Nephron progenitor cell (in vitro differentiated cells): ENCODE results near the gene IPO9.
"Not testable (repeated sequence)": the region's sequence is repeated elsewhere in the genome, so short reads cannot be mapped to it uniquely, and the experiment has no call there.

Experiments
- DNase-seq: peaks from one replicate; pipeline ENCODE4 v3.0.0; 2021
- H3K27ac Mint-ChIP-seq: 2 replicates; pipeline ENCODE4 v1.8.0; 2021; ENCODE audit warnings: mild to moderate bottlenecking, moderate library complexity, mixed read lengths
- H3K27me3 Mint-ChIP-seq: 2 replicates; pipeline ENCODE4 v1.8.0; 2021; ENCODE audit warnings: mild to moderate bottlenecking, low read depth, mixed read lengths; ENCODE audit not compliant: poor library complexity
- H3K36me3 Mint-ChIP-seq: 2 replicates; pipeline ENCODE4 v1.8.0; 2021; ENCODE audit warnings: low read depth, mixed read lengths
- H3K4me1 Mint-ChIP-seq: 2 replicates; pipeline ENCODE4 v1.8.0; 2021; ENCODE audit warnings: mixed read lengths
- H3K4me3 Mint-ChIP-seq: 2 replicates; pipeline ENCODE4 v1.8.0; 2021; ENCODE audit warnings: mild to moderate bottlenecking, moderate library complexity, mixed read lengths
- H3K9me3 Mint-ChIP-seq: 2 replicates; pipeline ENCODE4 v1.8.0; 2021; ENCODE audit warnings: mild to moderate bottlenecking, moderate library complexity, mixed read lengths
- CTCF ChIP-seq: fragments of 200-600 bp; sonication (generic); IDR thresholded peaks from 2 replicates; pipeline ENCODE4 v1.5.0; 2021; ENCODE audit warnings: antibody characterized with exemption

IPO9 gene

GRCh38 chr1:201898992-201899391 is 70.0 kb downstream of the IPO9 start:
- DNase-seq: no peak
- Mint-ChIP-seq H3K27me3 (peaks cover 23% of the 10 kb centered on the region), H3K4me3 (no peak overlapping the region), H3K27ac (no peak overlapping the region), H3K36me3 (peaks cover 28% of the 10 kb centered on the region), H3K9me3 (no peaks in the 10 kb centered on the region), H3K4me1 (peaks cover 50% of the 10 kb centered on the region)
- no peak for TF ChIP-seq CTCF

GRCh38 chr1:201899683-201900429 is 70.9 kb downstream of the IPO9 start:
- peaks cover 50% of the 10 kb centered on the region for H3K4me1 Mint-ChIP-seq
- no peak for TF ChIP-seq CTCF
- peaks cover 28% of the 10 kb centered on the region for H3K36me3 Mint-ChIP-seq
- H3K4me3 Mint-ChIP-seq: no peak overlapping the region
- H3K27me3 Mint-ChIP-seq: peaks cover 23% of the 10 kb centered on the region
- H3K27ac Mint-ChIP-seq: no peak overlapping the region
- DNase-seq: no peak
- H3K9me3 Mint-ChIP-seq: no peaks in the 10 kb centered on the region

- no peak for DNase-seq
- no peak overlapping the region for H3K4me3 Mint-ChIP-seq
- H3K27me3 Mint-ChIP-seq: peaks cover 23% of the 10 kb centered on the region
- peaks cover 51% of the 10 kb centered on the region for H3K4me1 Mint-ChIP-seq
- H3K27ac Mint-ChIP-seq: no peak overlapping the region
- TF ChIP-seq CTCF: no peak
- H3K36me3 Mint-ChIP-seq: peaks cover 28% of the 10 kb centered on the region
- H3K9me3 Mint-ChIP-seq: no peaks in the 10 kb centered on the region
These were observed 71.5 kb downstream of the IPO9 start for GRCh38 chr1:201900476-201900875.

- not testable (repeated sequence) for H3K9me3 Mint-ChIP-seq, H3K27ac Mint-ChIP-seq, H3K4me3 Mint-ChIP-seq, DNase-seq
- Mint-ChIP-seq H3K36me3 (peaks cover 28% of the 10 kb centered on the region), H3K27me3 (peaks cover 21% of the 10 kb centered on the region), H3K4me1 (peaks cover 53% of the 10 kb centered on the region)
These were observed 72.1 kb downstream of the IPO9 start for GRCh38 chr1:201901036-201901435.

- Mint-ChIP-seq H3K9me3 (no peaks in the 10 kb centered on the region), H3K4me1 (peaks cover 58% of the 10 kb centered on the region), H3K27me3 (peaks cover 23% of the 10 kb centered on the region), H3K27ac (no peak overlapping the region), H3K36me3 (peaks cover 28% of the 10 kb centered on the region), H3K4me3 (no peak overlapping the region)
- no peak for TF ChIP-seq CTCF
- no peak for DNase-seq
These were observed 73.2 kb downstream of the IPO9 start for GRCh38 chr1:201902198-201902597.

GRCh38 chr1:201903135-201903534 is 74.2 kb downstream of the IPO9 start:
- Mint-ChIP-seq H3K36me3 (peaks cover 23% of the 10 kb centered on the region), H3K9me3 (no peaks in the 10 kb centered on the region), H3K27ac (peak overlapping the region; percentile 96), H3K4me1 (peaks cover 68% of the 10 kb centered on the region), H3K4me3 (no peak overlapping the region), H3K27me3 (peaks cover 19% of the 10 kb centered on the region)
- DNase-seq: no peak
- no peak for TF ChIP-seq CTCF
